HCT116 (cell line): ENCODE data around the gene ALKBH1. TPM values are rescaled to one million over a fixed set of nuclear protein-coding genes. Genes with fewer than 3 reads are reported as not detected.

Experiments used
- ATAC-seq: fragments of 200-7000 bp; cut with Tn5 transposase; 2 replicates; pipeline ENCODE4 v1.9.1; 2020; ENCODE audit warnings: mild to moderate bottlenecking, moderate library complexity
- BruUV-seq: library from RNA; stranded (reverse); fragments of 400-500 nt; replicated peaks from 2 replicates; lab custom pipeline; 2021; lab: Mats Ljungman, UMichigan
- CTCF ChIA-PET: fragments of 300-600 bp; sonication (Branson Sonifier 250); formaldehyde crosslinking; loops from one replicate; lab custom pipeline; 2021; ENCODE audit warnings: antibody characterized with exemption; lab: Charles Lee
- POLR2A ChIA-PET: fragments of 300-600, 350-600 bp; sonication (Branson Sonifier 250); formaldehyde crosslinking; loops from one replicate; lab custom pipeline; 2021; ENCODE audit warnings: antibody characterized with exemption; lab: Charles Lee
- RAD21 ChIA-PET, 2 experiments: fragments of 300-600 bp; sonication (Branson Sonifier 250); formaldehyde crosslinking; loops; one replicate each; lab custom pipeline; 2023; ENCODE audit warnings: low total read pairs in 2 of 2; ENCODE audit not compliant: uncharacterized antibody in 2 of 2, unreplicated experiment in 2 of 2, low non-redundant PET in 1 of 2; lab: Charles Lee
- DNase-seq: peaks from one replicate; pipeline ENCODE4 v3.0.0-alpha.2; 2010; ENCODE audit warnings: low read depth, low spot score
- H2AFZ ChIP-seq: fragments of 200-600 bp; shearing (Covaris generic), sonication (generic); 2 replicates; pipeline ENCODE4 v1.6.1; 2017; ENCODE audit warnings: low read depth, mixed run types, mixed read lengths, antibody characterized with exemption, low read length; ENCODE audit not compliant: poor library complexity, severe bottlenecking
- H3K27ac ChIP-seq: 2 replicates; pipeline ENCODE4 v1.5.1; 2012; ENCODE audit warnings: low read depth, low read length
- H3K27me3 ChIP-seq: fragments of 200-600 bp; sonication (generic); 2 replicates; pipeline ENCODE4 v1.6.1; 2016; ENCODE audit warnings: mixed run types, low read length, mixed read lengths; ENCODE audit not compliant: insufficient read depth
- H3K36me3 ChIP-seq, 2 experiments: fragments of 200-500 bp in 1 of 2; fragments of 200-600 bp in 1 of 2; sonication (Bioruptor generic) in 1 of 2; sonication (generic) in 1 of 2; 2 replicates each; pipeline versions ENCODE4 v1.5.1 to v1.6.1; 2014 to 2016; ENCODE audit warnings: low read length in 2 of 2, inconsistent platforms in 1 of 2, mixed read lengths in 1 of 2, mixed run types in 1 of 2; ENCODE audit not compliant: insufficient read depth in 2 of 2, control insufficient read depth in 1 of 2
- H3K4me1 ChIP-seq, 2 experiments: fragments of 200-600 bp in 1 of 2; sonication (generic) in 1 of 2; 2 replicates each; pipeline versions ENCODE4 v1.5.1 to v1.6.1; 2012 to 2017; ENCODE audit warnings: low read length in 2 of 2, inconsistent platforms in 1 of 2, mild to moderate bottlenecking in 1 of 2, mixed read lengths in 1 of 2, mixed run types in 1 of 2, moderate library complexity in 1 of 2; ENCODE audit not compliant: insufficient read depth in 2 of 2, control insufficient read depth in 1 of 2
- H3K4me2 ChIP-seq: fragments of 200-600 bp; sonication (generic); 2 replicates; pipeline ENCODE4 v1.6.1; 2017; ENCODE audit warnings: mixed run types, low read length, mixed read lengths
- H3K4me3 ChIP-seq, 2 experiments: fragments of 200-600 bp in 1 of 2; sonication (generic) in 1 of 2; replicated peaks in 1 of 2; 2 replicates each; pipeline ENCODE4 v1.5.1; 2011 to 2016; ENCODE audit warnings: low read length in 2 of 2, control low read depth in 1 of 2, low read depth in 1 of 2, mild to moderate bottlenecking in 1 of 2, mixed read lengths in 1 of 2, mixed run types in 1 of 2
- H3K79me2 ChIP-seq: fragments of 200-600 bp; sonication (generic); 2 replicates; pipeline ENCODE4 v1.6.1; 2017; ENCODE audit warnings: mild to moderate bottlenecking, mixed run types, low read length, moderate library complexity, mixed read lengths; ENCODE audit not compliant: insufficient read depth
- H3K9ac ChIP-seq: fragments of 200-600 bp; sonication (generic); 2 replicates; pipeline ENCODE4 v1.6.1; 2016; ENCODE audit warnings: low read length, mixed read lengths
- H3K9me2 ChIP-seq: fragments of 200-600 bp; sonication (generic), shearing (Covaris generic); 2 replicates; pipeline ENCODE4 v1.6.1; 2017; ENCODE audit warnings: mixed run types, mild to moderate bottlenecking, moderate library complexity; ENCODE audit not compliant: insufficient read depth
- H3K9me3 ChIP-seq, 2 experiments: fragments of 200-500 bp in 1 of 2; fragments of 200-600 bp in 1 of 2; sonication (Bioruptor generic) in 1 of 2; sonication (generic) in 1 of 2; 2 replicates each; pipeline ENCODE4 v1.6.1; 2014 to 2017; ENCODE audit warnings: low read length in 2 of 2, mixed read lengths in 2 of 2, inconsistent platforms in 1 of 2, low read depth in 1 of 2, mild to moderate bottlenecking in 1 of 2, mixed run types in 1 of 2, moderate library complexity in 1 of 2; ENCODE audit not compliant: control insufficient read depth in 1 of 2, insufficient read depth in 1 of 2
- H4K20me1 ChIP-seq: fragments of 200-600 bp; sonication (generic), shearing (Covaris generic); 2 replicates; pipeline ENCODE4 v1.6.1; 2017; ENCODE audit warnings: mixed run types, mild to moderate bottlenecking, moderate library complexity; ENCODE audit not compliant: insufficient read depth
- ATF3 ChIP-seq: IDR thresholded peaks from 2 replicates; pipeline ENCODE4 v1.6.1; 2012
- CBX3 ChIP-seq: IDR thresholded peaks from 2 replicates; pipeline ENCODE4 v1.6.1; 2012; ENCODE audit warnings: low read depth
- CTCF ChIP-seq, 3 experiments: fragments of 200-600 bp in 1 of 3; sonication (generic) in 1 of 3; IDR thresholded peaks in 2 of 3; conservative IDR thresholded peaks in 1 of 3; 2 replicates each; pipeline ENCODE4 v1.5.1; 2012 to 2017; ENCODE audit warnings: low read depth in 2 of 3, low read length in 2 of 3, antibody characterized with exemption in 1 of 3, borderline replicate concordance in 1 of 3, control low read depth in 1 of 3, mild to moderate bottlenecking in 1 of 3, mixed read lengths in 1 of 3, mixed run types in 1 of 3, moderate library complexity in 1 of 3; ENCODE audit not compliant: insufficient read depth in 1 of 3
- EGR1 ChIP-seq: IDR thresholded peaks from 2 replicates; pipeline ENCODE4 v1.6.1; 2012; ENCODE audit warnings: low read depth
- ELF1 ChIP-seq: IDR thresholded peaks from 2 replicates; pipeline ENCODE4 v1.6.1; 2012; ENCODE audit warnings: low read depth, borderline replicate concordance
- EZH2 ChIP-seq: fragments of 200-600 bp; sonication (generic); IDR thresholded peaks from 2 replicates; pipeline ENCODE4 v1.6.1; 2017; ENCODE audit warnings: antibody characterized with exemption, mixed run types
- FOSL1 ChIP-seq: IDR thresholded peaks from 2 replicates; pipeline ENCODE4 v1.6.1; 2012; ENCODE audit warnings: low read depth
- RAD21 ChIP-seq: IDR thresholded peaks from 2 replicates; pipeline ENCODE4 v1.6.1; 2012; ENCODE audit warnings: low read depth, mild to moderate bottlenecking
- REST ChIP-seq: IDR thresholded peaks from 2 replicates; pipeline ENCODE4 v1.6.1; 2012; ENCODE audit warnings: low read depth
- SIN3A ChIP-seq: IDR thresholded peaks from 2 replicates; pipeline ENCODE4 v1.6.1; 2012; ENCODE audit warnings: low read depth
- SP1 ChIP-seq: IDR thresholded peaks from 2 replicates; pipeline ENCODE4 v1.6.1; 2012; ENCODE audit warnings: low read depth
- ZBTB33 ChIP-seq: IDR thresholded peaks from 2 replicates; pipeline ENCODE4 v1.6.1; 2011; ENCODE audit warnings: mild to moderate bottlenecking, low read length, moderate library complexity; ENCODE audit not compliant: insufficient replicate concordance; ENCODE audit errors: extremely low read depth
- ZFX ChIP-seq: fragments of 450-650 bp; IDR thresholded peaks from 2 replicates; pipeline ENCODE4 v1.6.1; 2017
- ZNF274 ChIP-seq: fragments of 200-500 bp; sonication (Bioruptor generic); IDR thresholded peaks from 2 replicates; pipeline ENCODE4 v1.6.1; 2014; ENCODE audit warnings: mild to moderate bottlenecking, low read depth, low read length, inconsistent platforms
- intact Hi-C: fragments of 100-400 bp; cut with micrococcal nuclease; formaldehyde crosslinking; loops from 2 replicates; pipeline ENCODE4 v1.10.0; 2022
- total RNA-seq: library from RNA; stranded (reverse); gene quantifications from one replicate; pipeline ENCODE4 v1.2.1, GENCODE V29; 2021; ENCODE audit not compliant: unreplicated experiment

Gene ALKBH1
- total RNA-seq, 1 experiment from 2014 or later = 14.4 TPM

- no peaks in the 10 kb centered on the region for H3K36me3 ChIP-seq
- H3K4me3 ChIP-seq = no peak overlapping the region
- no peaks in the 10 kb centered on the region for H3K9me2 ChIP-seq
- TF ChIP-seq CBX3 (no peak), SP1 (no peak), CTCF (IDR thresholded peaks at IDR 0.05 in 2 of 3, conservative IDR thresholded peaks at IDR 0.05 in 1 of 3; ENCODE audit: borderline replicate concordance in 1 of 3, insufficient read depth in 1 of 3, low read depth in 2 of 3, low read length in 2 of 3) (no peak), FOSL1 (no peak), ZBTB33 (no peak), SIN3A (no peak), RAD21 (no peak), EZH2 (no peak), ELF1 (no peak), ZFX (no peak), ZNF274 (no peak), ATF3 (no peak), EGR1 (no peak), REST (no peak)
- intact Hi-C loops = no loop called here
- H3K4me1 ChIP-seq = no peaks in the 10 kb centered on the region
- H3K79me2 ChIP-seq = no peaks in the 10 kb centered on the region
- H2AFZ ChIP-seq = no peak overlapping the region
- ChIA-PET CTCF (no interaction called here), POLR2A (no interaction called here), RAD21 (interaction anchor here in 1 of 2 experiments (0.7 kb wide), 1 partner anchor 173 kb away, joined by 3 read pairs; no protein-coding TSS in a partner anchor)
- ATAC-seq (no peak), DNase-seq (no peak)
- H3K4me2 ChIP-seq = no peak overlapping the region
- no peaks in the 10 kb centered on the region for H4K20me1 ChIP-seq
- H3K27me3 ChIP-seq = no peaks in the 10 kb centered on the region
- H3K27ac ChIP-seq = no peak overlapping the region
- no peak overlapping the region for H3K9ac ChIP-seq
- H3K9me3 ChIP-seq = no peaks in the 10 kb centered on the region
- BruUV-seq = no TSS peak
Measured at GRCh38 chr14:77654001-77654441, 53.8 kb downstream of the ALKBH1 start.
